NCI-H2107 treated with DMSO at 0.1 percent for 48 hours (cell line): ENCODE data around the gene PRKCSH.
"Not testable (repeated sequence)": the region's sequence is repeated elsewhere in the genome, so short reads cannot be mapped to it uniquely, and the experiment has no call there.

ENCODE experiments used
- DNase-seq: peaks from one replicate; lab custom pipeline; 2025; ENCODE audit not compliant: unreplicated experiment; lab: John Stamatoyannopoulos, UW

The PRKCSH gene

GRCh38 chr19:11435057-11435832 is at the start of gene PRKCSH, which contains the start of gene ODAD3:
TSS of gene PRKCSH (plus strand) at chr19:11435635. CDS start at chr19:11436118, 483 bp downstream.
TSS of gene ODAD3 (minus strand) at chr19:11435121. CDS start at chr19:11435016, 105 bp downstream.
- peak; percentile 99 for DNase-seq

GRCh38 chr19:11387162-11388034 is 48.0 kb upstream of the PRKCSH start:
- no peak for DNase-seq

- DNase-seq = no peak
Measured at GRCh38 chr19:11390359-11390758, 45.1 kb upstream of the PRKCSH start.

GRCh38 chr19:11390933-11391680 is 44.3 kb upstream of the PRKCSH start:
- no peak for DNase-seq

- no peak for DNase-seq
Measured at GRCh38 chr19:11397089-11397610, 38.3 kb upstream of the PRKCSH start.

- no peak for DNase-seq
Measured at GRCh38 chr19:11399667-11400066, 35.8 kb upstream of the PRKCSH start.

- no peak for DNase-seq
Measured at GRCh38 chr19:11400798-11401197, 34.6 kb upstream of the PRKCSH start.

GRCh38 chr19:11401808-11402543 is 33.5 kb upstream of the PRKCSH start:
- no peak for DNase-seq

GRCh38 chr19:11404588-11405222 is 30.7 kb upstream of the PRKCSH start:
- DNase-seq = no peak

GRCh38 chr19:11405846-11406643 is 29.4 kb upstream of the PRKCSH start:
- DNase-seq = no peak

GRCh38 chr19:11406703-11407236 is 28.7 kb upstream of the PRKCSH start:
- not testable (repeated sequence) for DNase-seq

GRCh38 chr19:11408591-11408990 is 26.8 kb upstream of the PRKCSH start:
- DNase-seq = no peak

- DNase-seq = no peak
Measured at GRCh38 chr19:11410682-11411081, 24.8 kb upstream of the PRKCSH start.

GRCh38 chr19:11414544-11414943 is 20.9 kb upstream of the PRKCSH start:
- DNase-seq = peak; percentile 2

- no peak for DNase-seq
Measured at GRCh38 chr19:11416346-11417052, 18.9 kb upstream of the PRKCSH start.

- no peak for DNase-seq
Measured at GRCh38 chr19:11418094-11418548, 17.3 kb upstream of the PRKCSH start.

- peak; percentile 41 for DNase-seq
Measured at GRCh38 chr19:11418549-11419506, 16.6 kb upstream of the PRKCSH start, which contains the start of gene RGL3. TSS of gene RGL3 (minus strand) at chr19:11419314. CDS start at chr19:11419278, 36 bp downstream.
